ENCODE measurements around the gene NPAS3.

GRCh38 chr14:33491112-33491511, 552.4 kb downstream of the NPAS3 start:
- TF ChIP-seq CTCF (conservative IDR thresholded peaks at IDR 0.05; ENCODE audit: low read depth, low read length) (no peak), EZH2 (IDR thresholded peaks at IDR 0.05; ENCODE audit: low read length, unreplicated experiment) (no peak)

Data from PC-3 (cell line).